HEK293 (cell line): ENCODE data around the gene TMOD2.

Source experiments
- CTCF ChIA-PET: fragments of 350-600 bp; formaldehyde crosslinking; extraction: SDS; loops from one replicate; lab custom pipeline; 2021; ENCODE audit warnings: antibody characterized with exemption; lab: Yijun Ruan, JAX
- POLR2A ChIA-PET: fragments of 300-600 bp; formaldehyde crosslinking; extraction: SDS; loops from one replicate; lab custom pipeline; 2020; ENCODE audit warnings: antibody characterized with exemption, inconsistent platforms; lab: Yijun Ruan, JAX
- H3K27ac ChIP-seq: fragments of 200-500 bp; sonication (Bioruptor generic); 2 replicates; pipeline ENCODE4 v1.5.1; 2014; ENCODE audit warnings: low read depth, low read length, control low read depth, inconsistent platforms; ENCODE audit errors: extremely low read depth
- H3K36me3 ChIP-seq, 2 experiments: fragments of 200-500 bp in 1 of 2; sonication (Bioruptor generic) in 1 of 2; 1 replicate in 1 of 2; 2 replicates in 1 of 2; pipeline ENCODE4 v1.5.1; 2014 to 2017; ENCODE audit warnings: inconsistent platforms in 2 of 2, low read length in 2 of 2; ENCODE audit not compliant: control insufficient read depth in 2 of 2, insufficient read depth in 1 of 2
- H3K4me1 ChIP-seq: fragments of 200-500 bp; sonication (Bioruptor generic); 2 replicates; pipeline ENCODE4 v1.5.1; 2014; ENCODE audit warnings: mild to moderate bottlenecking, low read length, inconsistent platforms; ENCODE audit not compliant: control insufficient read depth, insufficient read depth
- H3K4me3 ChIP-seq: 2 replicates; pipeline ENCODE4 v1.5.1; 2011; ENCODE audit warnings: low read depth, mild to moderate bottlenecking, control low read depth, low read length, moderate library complexity
- H3K9me3 ChIP-seq: fragments of 200-500 bp; sonication (Bioruptor generic); 2 replicates; pipeline ENCODE4 v1.5.1; 2014; ENCODE audit warnings: low read depth, low read length, inconsistent platforms; ENCODE audit not compliant: control insufficient read depth, insufficient read depth
- GLIS1 ChIP-seq: fragments of 450-650 bp; formaldehyde crosslinking; IDR thresholded peaks from 2 replicates; pipeline ENCODE4 v1.5.1; 2016; ENCODE audit warnings: missing biosample characterization, missing genetic modification characterization
- HOXA7 ChIP-seq: sonication (generic); formaldehyde crosslinking; IDR thresholded peaks from 2 replicates; pipeline ENCODE4 v1.8.1; 2022; ENCODE audit warnings: missing genetic modification reagents, borderline replicate concordance
- HOXC10 ChIP-seq: sonication (generic); formaldehyde crosslinking; IDR thresholded peaks from 2 replicates; pipeline ENCODE4 v1.8.1; 2023; ENCODE audit warnings: mild to moderate bottlenecking, missing genetic modification reagents
- KLF10 ChIP-seq: fragments of 450-650 bp; IDR thresholded peaks from 2 replicates; pipeline ENCODE4 v1.5.1; 2018; ENCODE audit warnings: missing biosample characterization, mild to moderate bottlenecking, missing genetic modification characterization
- KLF17 ChIP-seq: fragments of 450-650 bp; formaldehyde crosslinking; IDR thresholded peaks from 2 replicates; pipeline ENCODE4 v1.5.1; 2016; ENCODE audit warnings: missing biosample characterization, missing genetic modification characterization
- MYNN ChIP-seq: fragments of 450-650 bp; formaldehyde crosslinking; IDR thresholded peaks from 2 replicates; pipeline ENCODE4 v1.5.1; 2016; ENCODE audit warnings: missing biosample characterization, missing genetic modification characterization, borderline replicate concordance
- MZF1 ChIP-seq: fragments of 450-650 bp; formaldehyde crosslinking; IDR thresholded peaks from 2 replicates; pipeline ENCODE4 v1.5.1; 2017; ENCODE audit warnings: missing biosample characterization, missing genetic modification characterization, borderline replicate concordance
- REPIN1 ChIP-seq: fragments of 450-650 bp; formaldehyde crosslinking; IDR thresholded peaks from 2 replicates; pipeline ENCODE4 v1.5.1; 2017; ENCODE audit warnings: missing biosample characterization, missing genetic modification characterization, low read depth
- SALL2 ChIP-seq: fragments of 450-650 bp; formaldehyde crosslinking; IDR thresholded peaks from 2 replicates; pipeline ENCODE4 v1.5.0; 2017; ENCODE audit warnings: missing biosample characterization, mild to moderate bottlenecking, missing genetic modification characterization, borderline replicate concordance
- WT1 ChIP-seq: fragments of 450-650 bp; formaldehyde crosslinking; IDR thresholded peaks from 2 replicates; pipeline ENCODE4 v1.5.1; 2016; ENCODE audit warnings: missing biosample characterization, missing genetic modification characterization
- ZBTB1 ChIP-seq: fragments of 450-650 bp; formaldehyde crosslinking; IDR thresholded peaks from 2 replicates; pipeline ENCODE4 v1.5.1; 2016; ENCODE audit warnings: missing biosample characterization, missing genetic modification characterization
- ZEB2 ChIP-seq: fragments of 450-650 bp; formaldehyde crosslinking; IDR thresholded peaks from 2 replicates; pipeline ENCODE4 v1.5.1; 2016; ENCODE audit warnings: missing biosample characterization, missing genetic modification characterization
- ZNF157 ChIP-seq: fragments of 450-650 bp; formaldehyde crosslinking; IDR thresholded peaks from 2 replicates; pipeline ENCODE4 v1.5.1; 2016; ENCODE audit warnings: missing biosample characterization, missing genetic modification characterization
- ZNF184 ChIP-seq: fragments of 450-650 bp; IDR thresholded peaks from 2 replicates; pipeline ENCODE4 v1.5.1; 2018; ENCODE audit warnings: missing biosample characterization, mild to moderate bottlenecking, missing genetic modification characterization
- ZNF2 ChIP-seq: fragments of 450-650 bp; formaldehyde crosslinking; IDR thresholded peaks from 2 replicates; pipeline ENCODE4 v1.5.1; 2016; ENCODE audit warnings: missing biosample characterization, missing genetic modification characterization
- ZNF23 ChIP-seq: fragments of 450-650 bp; formaldehyde crosslinking; IDR thresholded peaks from 2 replicates; pipeline ENCODE4 v1.5.1; 2016; ENCODE audit warnings: missing biosample characterization, missing genetic modification characterization, borderline replicate concordance
- ZNF302 ChIP-seq: fragments of 450-650 bp; formaldehyde crosslinking; IDR thresholded peaks from 2 replicates; pipeline ENCODE4 v1.5.1; 2016; ENCODE audit warnings: missing biosample characterization, missing genetic modification characterization, low read depth
- ZNF423 ChIP-seq: fragments of 450-650 bp; formaldehyde crosslinking; IDR thresholded peaks from 2 replicates; pipeline ENCODE4 v1.5.1; 2016; ENCODE audit warnings: missing biosample characterization, missing genetic modification characterization
- ZNF426 ChIP-seq: fragments of 450-650 bp; formaldehyde crosslinking; IDR thresholded peaks from 2 replicates; pipeline ENCODE4 v1.5.1; 2017; ENCODE audit warnings: missing biosample characterization, missing genetic modification characterization, mild to moderate bottlenecking, inconsistent platforms, moderate library complexity
- ZNF473 ChIP-seq: fragments of 450-650 bp; formaldehyde crosslinking; IDR thresholded peaks from 2 replicates; pipeline ENCODE4 v1.5.1; 2017; ENCODE audit warnings: missing biosample characterization, missing genetic modification characterization
- ZNF513 ChIP-seq: fragments of 450-650 bp; IDR thresholded peaks from 2 replicates; pipeline ENCODE4 v1.5.1; 2018; ENCODE audit warnings: missing biosample characterization, missing genetic modification characterization
- ZNF544 ChIP-seq: fragments of 450-650 bp; formaldehyde crosslinking; IDR thresholded peaks from 2 replicates; pipeline ENCODE4 v1.5.0; 2017; ENCODE audit warnings: missing biosample characterization, missing genetic modification characterization
- ZNF548 ChIP-seq: fragments of 450-650 bp; formaldehyde crosslinking; IDR thresholded peaks from 2 replicates; pipeline ENCODE4 v1.5.1; 2016; ENCODE audit warnings: missing biosample characterization, missing genetic modification characterization
- ZNF558 ChIP-seq: fragments of 450-650 bp; formaldehyde crosslinking; IDR thresholded peaks from 2 replicates; pipeline ENCODE4 v1.5.1; 2016; ENCODE audit warnings: missing biosample characterization, missing genetic modification characterization
- ZNF610 ChIP-seq: fragments of 450-650 bp; formaldehyde crosslinking; IDR thresholded peaks from 2 replicates; pipeline ENCODE4 v1.5.1; 2016; ENCODE audit warnings: missing biosample characterization, missing genetic modification characterization, borderline replicate concordance
- ZNF629 ChIP-seq: fragments of 450-650 bp; formaldehyde crosslinking; IDR thresholded peaks from 2 replicates; pipeline ENCODE4 v1.5.1; 2017; ENCODE audit warnings: missing biosample characterization, missing genetic modification characterization
- ZNF654 ChIP-seq: fragments of 450-650 bp; formaldehyde crosslinking; IDR thresholded peaks from 2 replicates; pipeline ENCODE4 v1.5.1; 2016; ENCODE audit warnings: low read depth, missing biosample characterization, missing genetic modification characterization
- ZNF701 ChIP-seq: fragments of 450-650 bp; formaldehyde crosslinking; IDR thresholded peaks from 2 replicates; pipeline ENCODE4 v1.5.1; 2016; ENCODE audit warnings: missing biosample characterization, missing genetic modification characterization
- ZNF768 ChIP-seq: fragments of 450-650 bp; formaldehyde crosslinking; IDR thresholded peaks from 2 replicates; pipeline ENCODE4 v1.5.1; 2018; ENCODE audit warnings: missing biosample characterization, mild to moderate bottlenecking, missing genetic modification characterization
- ZNF843 ChIP-seq: fragments of 450-650 bp; formaldehyde crosslinking; IDR thresholded peaks from 2 replicates; pipeline ENCODE4 v1.5.1; 2016; ENCODE audit warnings: missing biosample characterization, missing genetic modification characterization
- ZSCAN16 ChIP-seq: fragments of 450-650 bp; formaldehyde crosslinking; IDR thresholded peaks from 2 replicates; pipeline ENCODE4 v1.5.1; 2016; ENCODE audit warnings: missing biosample characterization, missing genetic modification characterization
- TF ChIP-seq, protein P1 (sequence below): fragments of 450-650 bp; formaldehyde crosslinking; IDR thresholded peaks from 2 replicates; pipeline ENCODE4 v1.5.1; 2017; ENCODE audit warnings: missing biosample characterization, missing genetic modification characterization

TMOD2 gene

GRCh38 chr15:51718746-51719145, 32.7 kb upstream of the TMOD2 start (continued):
- no peak for TF ChIP-seq ZNF701 (tag by site-specific recombination)
- TF ChIP-seq ZNF558 (tag by site-specific recombination) = no peak

DNA sequence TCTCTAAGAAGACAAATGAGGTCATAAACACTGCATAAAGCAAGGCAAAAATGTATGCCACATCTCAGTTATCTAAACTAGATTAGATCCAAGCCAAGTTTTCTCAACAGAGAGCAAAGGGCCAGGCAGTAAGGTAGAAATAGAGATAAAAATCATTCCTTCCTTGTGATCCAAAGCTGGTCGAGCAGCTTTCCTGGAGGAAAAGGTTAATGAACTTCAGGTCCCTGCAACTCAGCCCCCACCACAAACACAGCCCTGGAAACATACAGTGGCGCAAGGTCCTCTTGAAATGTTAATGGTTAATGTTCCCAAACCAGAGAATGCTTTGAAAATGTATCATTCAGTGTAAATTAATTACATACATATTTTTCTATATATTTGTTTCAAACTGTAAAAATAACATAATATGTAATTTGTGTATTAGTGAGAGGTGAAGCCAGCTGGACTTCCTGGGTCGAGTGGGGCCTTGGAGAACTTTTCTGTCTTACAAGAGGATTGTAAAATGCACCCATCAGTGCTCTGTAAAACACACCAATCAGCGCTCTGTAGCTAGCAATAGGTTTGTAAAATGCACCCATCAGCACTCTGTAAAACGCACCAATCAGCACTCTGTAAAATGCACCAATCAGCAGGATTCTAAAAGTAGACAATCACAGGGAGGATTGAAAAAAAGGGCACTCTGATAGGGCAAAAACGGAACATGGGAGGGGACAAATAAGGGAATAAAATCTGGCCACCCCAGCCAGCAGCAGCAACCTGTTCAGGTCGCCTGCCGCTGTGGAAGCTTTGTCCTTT, 31.0 kb upstream of the TMOD2 start:
- Histone ChIP-seq H3K9me3 (no peaks in the 10 kb centered on the region), H3K4me1 (no peaks in the 10 kb centered on the region), H3K4me3 (no peak overlapping the region), H3K27ac (no peak overlapping the region), H3K36me3 (no peaks in the 10 kb centered on the region)
- no peak for TF ChIP-seq HOXA7 (CRISPR knock-in tag)
- no peak for TF ChIP-seq ZNF544 (tag by site-specific recombination)
- no peak for TF ChIP-seq ZNF184
- TF ChIP-seq ZNF473 (tag by site-specific recombination) = no peak
- no peak for TF ChIP-seq ZNF302 (tag by site-specific recombination)
- no peak for TF ChIP-seq ZEB2 (tag by site-specific recombination)
- TF ChIP-seq GLIS1 = no peak
- TF ChIP-seq, protein P1, sequence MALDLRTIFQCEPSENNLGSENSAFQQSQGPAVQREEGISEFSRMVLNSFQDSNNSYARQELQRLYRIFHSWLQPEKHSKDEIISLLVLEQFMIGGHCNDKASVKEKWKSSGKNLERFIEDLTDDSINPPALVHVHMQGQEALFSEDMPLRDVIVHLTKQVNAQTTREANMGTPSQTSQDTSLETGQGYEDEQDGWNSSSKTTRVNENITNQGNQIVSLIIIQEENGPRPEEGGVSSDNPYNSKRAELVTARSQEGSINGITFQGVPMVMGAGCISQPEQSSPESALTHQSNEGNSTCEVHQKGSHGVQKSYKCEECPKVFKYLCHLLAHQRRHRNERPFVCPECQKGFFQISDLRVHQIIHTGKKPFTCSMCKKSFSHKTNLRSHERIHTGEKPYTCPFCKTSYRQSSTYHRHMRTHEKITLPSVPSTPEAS (tag by site-specific recombination) = no peak
- TF ChIP-seq ZBTB1 = no peak
- no peak for TF ChIP-seq ZNF23 (tag by site-specific recombination)
- no peak for TF ChIP-seq KLF10 (tag by site-specific recombination)
- TF ChIP-seq ZNF768 (tag by site-specific recombination) = no peak
- TF ChIP-seq WT1 = no peak
- no peak for TF ChIP-seq MZF1
- TF ChIP-seq ZNF513 (tag by site-specific recombination) = no peak
- CTCF ChIA-PET = interaction anchor here (0.6 kb wide), 2 partner anchors 12 to 87 kb away, joined by 3 read pairs; no protein-coding TSS in a partner anchor
- POLR2A ChIA-PET = no interaction called here

- Histone ChIP-seq H3K36me3 (no peaks in the 10 kb centered on the region), H3K9me3 (no peaks in the 10 kb centered on the region), H3K27ac (no peak overlapping the region), H3K4me3 (no peak overlapping the region), H3K4me1 (no peaks in the 10 kb centered on the region; the same call in 1 of the 2 replicates)
- POLR2A ChIA-PET = no interaction called here
- CTCF ChIA-PET = interaction anchor here (0.6 kb wide), 1 partner anchor 11 kb away, joined by 3 read pairs; no protein-coding TSS in a partner anchor
- no peak for TF ChIP-seq ZSCAN16 (tag by site-specific recombination)
- no peak for TF ChIP-seq ZNF610 (tag by site-specific recombination)
- TF ChIP-seq HOXC10 = no peak
- TF ChIP-seq ZNF157 (tag by site-specific recombination) = no peak
- TF ChIP-seq SALL2 (tag by site-specific recombination) = no peak
- TF ChIP-seq ZNF426 (tag by site-specific recombination) = no peak
- no peak for TF ChIP-seq MYNN
- no peak for TF ChIP-seq ZNF423 (tag by site-specific recombination)
- no peak for TF ChIP-seq ZNF548
- no peak for TF ChIP-seq ZNF184
- no peak for TF ChIP-seq ZNF843
- no peak for TF ChIP-seq ZNF629 (tag by site-specific recombination)
- TF ChIP-seq KLF17 = no peak
- no peak for TF ChIP-seq ZNF2
- TF ChIP-seq ZNF654 (tag by site-specific recombination) = no peak
- TF ChIP-seq REPIN1 (tag by site-specific recombination) = no peak
Observed at GRCh38 chr15:51721199-51721960, 30.0 kb upstream of the TMOD2 start.
